Common myeloid progenitor, CD34-positive (primary cell): ENCODE results near the gene PLXNB1.

ENCODE experiments used
- CTCF ChIA-PET: fragments of 350-600 bp; sonication (Branson Sonifier 250); formaldehyde crosslinking; loops from one replicate; lab custom pipeline; 2021; ENCODE audit warnings: antibody characterized with exemption; lab: Charles Lee
- POLR2A ChIA-PET: fragments of 350-600 bp; sonication (Branson Sonifier 250); formaldehyde crosslinking; loops from one replicate; lab custom pipeline; 2021; ENCODE audit warnings: antibody characterized with exemption; lab: Charles Lee
- DNase-seq, 3 donors: peaks; one replicate each; pipeline versions ENCODE4 v3.0.0 to v3.0.0-alpha.2; 2013
- H3K27ac ChIP-seq, 2 experiments: 1 replicate in 1 of 2; 2 replicates in 1 of 2; pipeline ENCODE4 v1.7.0; 2013; ENCODE audit warnings: inconsistent platforms in 2 of 2, low read length in 2 of 2, mild to moderate bottlenecking in 2 of 2, low read depth in 1 of 2, moderate library complexity in 1 of 2; ENCODE audit not compliant: severe bottlenecking in 2 of 2, insufficient read depth in 1 of 2, poor library complexity in 1 of 2
- H3K27me3 ChIP-seq, 5 experiments: replicated peaks in 2 of 5; 1 replicate in 3 of 5; 2 replicates in 2 of 5; pipeline versions ENCODE4 v1.6.1 to v1.7.0; 2013; ENCODE audit warnings: low read length in 4 of 5, mild to moderate bottlenecking in 2 of 5, moderate library complexity in 2 of 5, inconsistent platforms in 1 of 5; ENCODE audit not compliant: insufficient read depth in 5 of 5, control insufficient read depth in 4 of 5
- H3K36me3 ChIP-seq, 4 experiments: 1 replicate in 2 of 4; 2 replicates in 2 of 4; pipeline versions ENCODE4 v1.6.1 to v1.7.0; 2013; ENCODE audit warnings: low read length in 3 of 4, control low read depth in 1 of 4, mild to moderate bottlenecking in 1 of 4; ENCODE audit not compliant: control insufficient read depth in 4 of 4, insufficient read depth in 4 of 4
- H3K4me1 ChIP-seq, 4 experiments: 1 replicate in 3 of 4; 2 replicates in 1 of 4; pipeline versions ENCODE4 v1.6.1 to v1.7.1; 2013; ENCODE audit warnings: low read length in 3 of 4, mild to moderate bottlenecking in 3 of 4, control low read depth in 1 of 4, inconsistent platforms in 1 of 4, moderate library complexity in 1 of 4; ENCODE audit not compliant: control insufficient read depth in 4 of 4, insufficient read depth in 4 of 4; ENCODE audit errors: control extremely low read depth in 1 of 4
- H3K4me3 ChIP-seq, 7 experiments: 1 replicate in 4 of 7; 2 replicates in 3 of 7; pipeline versions ENCODE4 v1.5.1 to v1.7.0; 2013; ENCODE audit warnings: mild to moderate bottlenecking in 7 of 7, low read length in 6 of 7, moderate library complexity in 6 of 7, inconsistent platforms in 2 of 7, low read depth in 2 of 7, control low read depth in 1 of 7; ENCODE audit not compliant: insufficient read depth in 4 of 7, control insufficient read depth in 1 of 7; ENCODE audit errors: extremely low read depth in 1 of 7
- H3K9me3 ChIP-seq, 5 experiments: 1 replicate in 4 of 5; 2 replicates in 1 of 5; pipeline versions ENCODE4 v1.6.1 to v1.7.1; 2013; ENCODE audit warnings: low read length in 4 of 5, mild to moderate bottlenecking in 2 of 5, inconsistent platforms in 1 of 5, low read depth in 1 of 5, moderate library complexity in 1 of 5; ENCODE audit not compliant: control insufficient read depth in 4 of 5, insufficient read depth in 2 of 5; ENCODE audit errors: control extremely low read depth in 1 of 5
- WGBS: methylation state at CpG from one replicate; pipeline ENCODE4 v1.1.5; 2013; ENCODE audit not compliant: insufficient coverage; 5-methylcytosine and 5-hydroxymethylcytosine counted together

Gene PLXNB1

GRCh38 chr3:48406443-48407431 is 23.1 kb downstream of the PLXNB1 start:
- Histone ChIP-seq H3K27ac (no peak overlapping the region), H3K4me3 (no peak overlapping the region), H3K36me3 (peaks cover 0 to 19% (median 6%) of the 10 kb centered on the region in 4 experiments), H3K27me3 (no peaks in the 10 kb centered on the region), H3K9me3 (no peaks in the 10 kb centered on the region), H3K4me1 (no peaks in the 10 kb centered on the region)
- CTCF ChIA-PET = interaction anchor here (0.9 to 3.9 kb wide), 4 partner anchors 12 to 101 kb away, joined by 3 to 14 read pairs (median 5); no protein-coding TSS in a partner anchor
- DNase-seq = no peak
- WGBS = 90% methylated on average over 16 of the region's 18 CpGs
- POLR2A ChIA-PET = no interaction called here

DNA sequence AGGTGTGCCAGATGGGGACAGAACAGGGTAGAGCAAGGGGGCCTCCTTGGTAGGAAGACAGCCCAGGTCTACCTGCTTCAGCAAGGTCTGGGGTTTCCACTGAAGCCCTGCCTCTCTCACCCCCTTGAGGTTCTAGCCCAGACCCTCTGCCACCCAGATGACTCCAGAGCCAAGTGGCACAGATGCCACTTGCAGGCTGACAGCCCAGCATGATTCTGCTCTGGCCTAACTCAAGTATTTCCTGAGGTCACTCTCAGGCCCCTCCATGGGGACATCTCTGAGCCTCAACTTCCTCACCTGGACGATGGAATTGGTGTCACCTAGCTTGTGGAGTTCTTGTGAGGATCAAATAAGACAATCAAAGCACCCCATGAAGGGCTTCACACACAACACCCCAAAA is 23.9 kb downstream of the PLXNB1 start:
- Histone ChIP-seq H3K4me1 (no peaks in the 10 kb centered on the region), H3K9me3 (no peaks in the 10 kb centered on the region), H3K27ac (no peak overlapping the region), H3K27me3 (no peaks in the 10 kb centered on the region), H3K4me3 (no peak overlapping the region), H3K36me3 (peaks cover 0 to 13% (median 6%) of the 10 kb centered on the region in 4 experiments)
- CTCF ChIA-PET = interaction anchor here (2.2 to 3.9 kb wide), 2 partner anchors 30 to 101 kb away, joined by 6 to 14 read pairs; no protein-coding TSS in a partner anchor
- no CpG with 5 or more reads among the region's 1 CpG for WGBS
- no peak for DNase-seq
- POLR2A ChIA-PET = no interaction called here

- Histone ChIP-seq H3K36me3 (peaks cover 0 to 11% (median 5%) of the 10 kb centered on the region in 4 experiments), H3K4me1 (no peaks in the 10 kb centered on the region), H3K9me3 (no peaks in the 10 kb centered on the region), H3K4me3 (no peak overlapping the region), H3K27ac (no peak overlapping the region), H3K27me3 (no peaks in the 10 kb centered on the region)
- no peak for DNase-seq
- ChIA-PET POLR2A (no interaction called here), CTCF (interaction anchor here (1.4 to 7.4 kb wide), 3 partner anchors 29 to 134 kb away, joined by 3 to 137 read pairs (median 14); no protein-coding TSS in a partner anchor)
- WGBS = 97% methylated on average over 7 of the region's 13 CpGs
Observed at GRCh38 chr3:48405343-48405881, 24.5 kb downstream of the PLXNB1 start.

DNA sequence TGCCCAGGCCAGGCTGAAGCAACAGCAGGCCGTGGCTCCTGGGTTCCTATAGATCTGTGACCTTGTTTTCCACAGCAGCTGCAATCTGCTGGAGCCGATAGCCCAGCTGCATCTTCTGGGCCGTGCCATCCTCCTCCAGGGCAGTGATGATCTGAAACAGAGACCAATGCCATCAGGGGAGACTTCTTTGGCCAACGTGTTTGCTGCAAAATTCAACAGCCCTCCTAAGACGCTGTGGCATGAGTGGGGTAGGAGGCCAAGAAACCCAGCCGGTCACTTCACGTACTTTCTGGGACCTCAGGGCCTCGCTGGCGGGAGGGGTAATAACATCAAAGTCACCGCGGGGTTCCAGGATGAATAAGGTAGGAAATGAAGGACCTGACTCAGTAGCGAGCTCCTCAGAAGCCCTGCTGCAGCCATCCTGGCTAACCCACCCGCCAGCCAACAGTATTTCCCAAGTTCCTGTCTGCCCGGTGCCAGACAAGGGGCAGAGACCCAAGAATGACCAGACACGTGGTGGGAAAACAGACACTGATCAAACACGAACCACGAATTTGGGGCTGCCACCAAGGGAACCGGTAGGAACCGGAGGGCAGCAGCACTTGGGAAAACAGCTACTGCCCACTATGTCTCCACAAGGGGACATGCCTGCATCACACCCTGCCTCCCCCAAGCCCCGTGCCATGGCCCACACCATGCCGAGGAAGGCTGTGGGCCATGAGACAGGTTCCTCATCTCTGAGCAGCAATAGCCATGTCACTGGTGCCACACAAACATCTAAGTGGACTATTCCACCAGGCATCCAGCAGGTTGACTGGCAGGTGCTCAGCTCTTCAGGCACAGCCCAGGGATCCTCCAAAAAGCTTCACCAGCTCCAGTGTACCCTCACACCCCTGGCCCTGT is 25.2 kb downstream of the PLXNB1 start:
- H3K36me3 ChIP-seq = peaks cover 0 to 9% (median 2%) of the 10 kb centered on the region in 4 experiments

DNA sequence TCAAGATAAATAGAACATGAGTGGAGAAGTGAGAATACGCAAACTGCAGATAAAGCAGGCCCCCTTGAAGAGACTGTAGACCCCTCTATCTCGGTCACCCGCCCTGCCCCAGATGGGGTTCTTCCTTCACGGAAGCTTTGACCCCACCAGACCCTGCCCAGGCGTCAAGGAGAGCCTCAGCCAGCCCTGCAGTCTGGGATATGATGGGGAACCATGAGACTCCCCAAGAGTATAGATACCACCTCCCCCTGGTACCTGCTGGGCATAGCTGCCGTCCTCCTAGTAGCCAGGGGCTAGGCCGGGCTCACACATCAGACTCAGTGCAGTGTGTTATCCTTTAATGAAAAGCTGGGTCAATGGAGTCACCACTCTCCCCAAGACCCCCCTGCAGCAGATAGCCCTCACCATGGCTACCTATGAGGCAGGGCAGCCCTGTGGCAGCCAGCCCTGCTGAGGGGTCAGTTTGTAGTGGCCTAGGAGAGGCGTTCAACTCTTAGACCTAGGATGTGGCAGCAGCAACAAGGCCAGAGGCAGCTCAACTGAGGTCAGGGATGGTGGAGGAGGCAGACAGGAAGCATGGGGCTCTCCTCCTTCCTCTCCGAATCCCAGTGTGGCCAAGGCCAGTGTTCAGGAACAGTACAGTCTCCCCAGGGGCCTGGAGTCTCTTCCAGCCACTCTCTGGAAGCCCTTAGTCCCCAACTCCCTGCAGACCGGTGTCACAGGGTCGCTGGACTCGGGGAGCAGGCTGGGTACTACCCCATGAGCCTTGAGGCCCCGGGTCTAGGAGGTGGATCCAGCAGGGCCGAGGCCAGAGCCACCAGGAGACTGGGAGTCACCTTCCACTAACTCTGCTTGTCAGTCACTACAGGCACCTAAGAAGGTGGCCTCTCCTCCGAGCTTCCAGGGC is 26.1 kb downstream of the PLXNB1 start:
- no peak for DNase-seq
- peaks cover 0 to 5% (median 2%) of the 10 kb centered on the region in 4 experiments for H3K36me3 ChIP-seq

More for the DNA sequence above, 25.2 kb downstream of the PLXNB1 start:
- no peaks in the 10 kb centered on the region for H3K4me1 ChIP-seq
- 96% methylated on average over 21 of the region's 21 CpGs for WGBS
- ChIA-PET POLR2A (no interaction called here), CTCF (interaction anchor here (1.0 to 7.4 kb wide), 3 partner anchors 30 to 137 kb away, joined by 3 to 137 read pairs (median 3); no protein-coding TSS in a partner anchor)
- no peaks in the 10 kb centered on the region for H3K27me3 ChIP-seq
- no peak overlapping the region for H3K4me3 ChIP-seq
- H3K27ac ChIP-seq = no peak overlapping the region
- DNase-seq = no peak
- no peaks in the 10 kb centered on the region for H3K9me3 ChIP-seq

DNA sequence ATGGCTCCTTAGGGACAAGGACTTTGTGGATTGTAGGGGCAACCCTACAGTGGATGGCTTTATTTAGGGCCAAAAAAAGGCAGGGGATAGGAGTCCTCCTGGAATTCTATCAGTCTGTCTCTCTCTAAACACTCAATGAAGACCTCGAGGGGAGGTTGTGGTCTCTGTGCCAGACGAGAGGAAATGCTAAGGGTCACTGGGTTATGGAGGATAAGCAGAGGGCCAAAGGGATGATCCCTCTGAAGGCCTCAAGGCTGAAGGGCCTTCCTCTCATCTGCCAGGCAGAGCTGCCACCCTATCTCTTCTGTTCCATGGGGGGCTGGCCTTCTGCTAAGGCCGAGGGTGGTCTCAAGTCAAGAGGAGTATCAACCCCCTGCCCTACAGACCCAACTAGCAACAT is 27.0 kb downstream of the PLXNB1 start:
- Histone ChIP-seq H3K9me3 (no peaks in the 10 kb centered on the region), H3K27ac (no peak overlapping the region), H3K4me1 (no peaks in the 10 kb centered on the region), H3K27me3 (no peaks in the 10 kb centered on the region), H3K36me3 (peaks cover 0 to 5% (median 2%) of the 10 kb centered on the region in 4 experiments), H3K4me3 (no peak overlapping the region)
- CTCF ChIA-PET = interaction anchor here (0.7 to 7.4 kb wide), 5 partner anchors 31 to 146 kb away, joined by 3 to 137 read pairs (median 3); no protein-coding TSS in a partner anchor
- whole genome bisulfite sequencing = no CpG with 5 or more reads among the region's 3 CpGs
- POLR2A ChIA-PET = no interaction called here
- no peak for DNase-seq

More for the DNA sequence above, 26.1 kb downstream of the PLXNB1 start:
- H3K27ac ChIP-seq = no peak overlapping the region
- CTCF ChIA-PET = interaction anchor here (1.0 to 7.4 kb wide), 5 partner anchors 31 to 145 kb away, joined by 3 to 137 read pairs (median 3); no protein-coding TSS in a partner anchor
- POLR2A ChIA-PET = no interaction called here
- 97% methylated on average over 14 of the region's 15 CpGs for WGBS
- no peaks in the 10 kb centered on the region for H3K4me1 ChIP-seq
- no peaks in the 10 kb centered on the region for H3K9me3 ChIP-seq
- no peaks in the 10 kb centered on the region for H3K27me3 ChIP-seq
- H3K4me3 ChIP-seq = no peak overlapping the region
